Activated CD4-positive, alpha-beta T cell treated with anti-CD3 and anti-CD28 coated beads, Interleukin-2, amount 10 ng/mL, durations not matched to agents 7 days and 5 days (primary cell): Measurements from ENCODE around the gene CRYGB. TPM values are rescaled to one million over a fixed set of nuclear protein-coding genes. Genes with fewer than 3 reads are reported as not detected.

ENCODE experiments used
- CTCF ChIA-PET: fragments of 350-600 bp; sonication (Branson Sonifier 250); formaldehyde crosslinking; loops from one replicate; lab custom pipeline; 2021; ENCODE audit warnings: antibody characterized with exemption; lab: Charles Lee
- POLR2A ChIA-PET: fragments of 350-600 bp; sonication (Branson Sonifier 250); formaldehyde crosslinking; loops from one replicate; lab custom pipeline; 2021; ENCODE audit warnings: antibody characterized with exemption; lab: Charles Lee
- DNase-seq: peaks from one replicate; pipeline ENCODE4 v3.0.0-alpha.2; 2020
- H3K27ac Mint-ChIP-seq: one replicate; pipeline ENCODE4 v1.8.0; 2021; ENCODE audit warnings: mild to moderate bottlenecking, moderate library complexity, mixed read lengths
- H3K27me3 Mint-ChIP-seq: one replicate; pipeline ENCODE4 v1.8.0; 2021; ENCODE audit warnings: mixed read lengths
- H3K36me3 Mint-ChIP-seq: one replicate; pipeline ENCODE4 v1.8.0; 2021; ENCODE audit warnings: low read depth, mixed read lengths
- H3K4me1 Mint-ChIP-seq: one replicate; pipeline ENCODE4 v1.8.0; 2021; ENCODE audit warnings: mixed read lengths
- H3K4me3 Mint-ChIP-seq: one replicate; pipeline ENCODE4 v1.8.0; 2021; ENCODE audit warnings: mild to moderate bottlenecking, moderate library complexity, mixed read lengths
- H3K9me3 Mint-ChIP-seq: one replicate; pipeline ENCODE4 v1.8.0; 2021; ENCODE audit warnings: mixed read lengths
- total RNA-seq, 2 experiments: library from RNA; stranded (reverse); gene quantifications; one replicate each; pipeline ENCODE4 v1.2.3, GENCODE V29; 2021

The CRYGB gene
- total RNA-seq, 2 experiments from 2014 or later, result not detected

DNA sequence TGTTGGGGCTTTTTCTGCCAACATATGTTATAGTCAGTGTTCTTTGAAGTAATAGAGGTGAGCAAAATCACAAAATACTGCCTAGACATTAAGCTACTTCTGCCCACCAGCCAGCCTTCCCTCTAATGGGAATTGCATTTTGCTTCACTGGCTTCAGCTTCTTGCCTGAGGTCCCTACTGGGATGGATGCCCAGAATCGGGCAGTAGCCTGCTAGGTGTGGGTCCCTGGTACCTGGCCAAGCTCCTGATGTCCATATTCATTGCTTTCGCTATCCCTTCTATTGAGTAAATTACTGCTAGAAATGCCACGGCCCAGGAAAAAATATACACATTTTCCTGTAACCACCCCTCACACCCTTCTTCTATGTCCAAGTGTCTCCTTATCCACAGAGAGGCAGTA lies 48.6 kb downstream of the CRYGB start:
- ChIA-PET CTCF (no interaction called here), POLR2A (no interaction called here)
- no peak for DNase-seq
- Mint-ChIP-seq H3K4me1 (peaks cover 28% of the 10 kb centered on the region), H3K27me3 (no peaks in the 10 kb centered on the region), H3K9me3 (no peaks in the 10 kb centered on the region), H3K36me3 (no peaks in the 10 kb centered on the region), H3K4me3 (no peak overlapping the region), H3K27ac (no peak overlapping the region)

DNA sequence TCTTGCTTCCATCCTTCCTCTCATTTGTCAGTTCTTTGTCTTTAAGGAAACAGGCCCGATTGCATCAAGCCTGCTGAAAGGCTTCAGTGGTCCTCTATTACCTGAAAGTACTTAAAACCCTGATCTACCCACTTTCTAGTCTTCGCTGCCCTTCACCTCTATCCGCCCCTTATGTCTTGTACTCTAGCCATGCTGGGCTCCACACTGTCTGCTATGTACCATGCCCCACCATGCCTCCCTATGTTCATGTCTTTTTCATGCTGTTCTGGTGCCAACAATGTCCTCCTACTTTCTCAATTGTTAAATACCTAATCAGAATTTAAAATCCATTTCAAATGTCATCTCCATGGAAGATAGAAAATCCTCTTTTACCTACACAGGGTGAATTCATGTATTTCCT lies 49.9 kb downstream of the CRYGB start:
- ChIA-PET CTCF (no interaction called here), POLR2A (no interaction called here)
- H3K27ac Mint-ChIP-seq, result no peak overlapping the region

DNA sequence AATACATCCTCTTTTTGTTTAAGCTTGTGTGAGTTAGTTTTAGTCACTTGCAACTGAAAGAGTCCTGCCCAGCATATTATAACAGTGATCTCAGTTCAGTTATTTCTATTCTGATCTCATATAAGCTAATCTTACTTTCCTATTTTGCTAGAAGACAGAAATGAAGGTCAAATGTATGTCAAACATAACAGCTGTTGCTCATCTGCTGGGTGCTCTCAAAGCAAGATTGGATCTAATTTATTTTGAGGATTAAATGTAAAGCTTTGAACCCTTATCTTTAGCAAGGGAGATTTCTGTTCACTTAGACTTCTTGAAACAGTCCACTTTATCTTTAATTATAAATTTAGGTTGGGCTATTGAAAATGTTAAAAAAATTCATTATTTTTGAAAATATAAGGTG lies 52.8 kb downstream of the CRYGB start:
- H3K4me3 Mint-ChIP-seq, result no peak overlapping the region
- CTCF ChIA-PET, result interaction anchor here (0.6 kb wide), 1 partner anchor 70 kb away, joined by 3 read pairs; the partner anchor contains the start of gene CRYGA

More for the DNA sequence above, 49.9 kb downstream of the CRYGB start:
- H3K36me3 Mint-ChIP-seq, result no peaks in the 10 kb centered on the region
- no peak overlapping the region for H3K4me3 Mint-ChIP-seq
- H3K9me3 Mint-ChIP-seq, result no peaks in the 10 kb centered on the region
- H3K4me1 Mint-ChIP-seq, result peaks cover 18% of the 10 kb centered on the region
- no peaks in the 10 kb centered on the region for H3K27me3 Mint-ChIP-seq
- DNase-seq, result no peak

More for the DNA sequence above, 52.8 kb downstream of the CRYGB start:
- H3K4me1 Mint-ChIP-seq, result no peaks in the 10 kb centered on the region
- H3K36me3 Mint-ChIP-seq, result no peaks in the 10 kb centered on the region
- no peak overlapping the region for H3K27ac Mint-ChIP-seq
- H3K27me3 Mint-ChIP-seq, result no peaks in the 10 kb centered on the region
- no peak for DNase-seq
- no peaks in the 10 kb centered on the region for H3K9me3 Mint-ChIP-seq
- POLR2A ChIA-PET, result no interaction called here

Other genes with a start within 250 kb of the CRYGB start
- gene PLEKHM3, start 120.6 kb downstream of the CRYGB start, total RNA-seq, result 1 to 10 TPM; 6.7 to 7.7 TPM
- not detected for gene CRYGD, start 21.6 kb downstream of the CRYGB start, total RNA-seq
- gene CRYGC, start 16.3 kb downstream of the CRYGB start, total RNA-seq, result not detected
- gene CRYGA, start 17.4 kb upstream of the CRYGB start, total RNA-seq, result not detected
- gene C2orf80, start 43.9 kb upstream of the CRYGB start, total RNA-seq, result not detected
- gene IDH1, start 108.9 kb upstream of the CRYGB start, total RNA-seq, result 10 to 100 TPM; 25.1 to 27.3 TPM
- 10 to 100 TPM; 32.7 to 34.7 TPM for gene PIKFYVE, start 120.1 kb upstream of the CRYGB start, total RNA-seq